Calu3 (cell line): ENCODE measurements around the gene SSBP2. TPM values are rescaled to one million over a fixed set of nuclear protein-coding genes. Genes with fewer than 3 reads are reported as not detected.

Experiments used
- BruUV-seq: library from RNA; stranded (reverse); fragments of 400-500 nt; replicated peaks from 2 replicates; lab custom pipeline; 2021; lab: Mats Ljungman, UMichigan
- CTCF ChIA-PET: fragments of 300-600 bp; sonication (Branson Sonifier 250); formaldehyde crosslinking; loops from one replicate; lab custom pipeline; 2022; ENCODE audit warnings: antibody characterized with exemption; lab: Charles Lee
- DNase-seq: peaks from one replicate; pipeline ENCODE4 v3.0.0; 2022
- H3K27ac Mint-ChIP-seq: one replicate; pipeline ENCODE4 v1.8.0; 2022; ENCODE audit warnings: mixed read lengths; ENCODE audit not compliant: unreplicated experiment
- H3K27me3 Mint-ChIP-seq: one replicate; pipeline ENCODE4 v1.8.0; 2022; ENCODE audit warnings: mixed read lengths; ENCODE audit not compliant: unreplicated experiment
- H3K36me3 Mint-ChIP-seq: one replicate; pipeline ENCODE4 v1.8.0; 2022; ENCODE audit warnings: mild to moderate bottlenecking, moderate library complexity, mixed read lengths; ENCODE audit not compliant: insufficient read depth, unreplicated experiment
- H3K4me1 Mint-ChIP-seq: one replicate; pipeline ENCODE4 v1.8.0; 2022; ENCODE audit warnings: mild to moderate bottlenecking, low read depth, mixed read lengths; ENCODE audit not compliant: unreplicated experiment
- H3K4me3 Mint-ChIP-seq: one replicate; pipeline ENCODE4 v1.8.0; 2022; ENCODE audit warnings: mild to moderate bottlenecking, low read depth, moderate library complexity, mixed read lengths; ENCODE audit not compliant: unreplicated experiment
- H3K9me3 Mint-ChIP-seq: one replicate; pipeline ENCODE4 v1.8.0; 2022; ENCODE audit warnings: low read depth, mixed read lengths; ENCODE audit not compliant: unreplicated experiment
- intact Hi-C: fragments of 100-400 bp; cut with micrococcal nuclease; formaldehyde crosslinking; loops from one replicate; pipeline ENCODE4 v1.10.0; 2022; ENCODE audit not compliant: unreplicated experiment
- total RNA-seq: library from RNA; stranded (reverse); gene quantifications from 2 replicates; pipeline ENCODE4 v1.2.3, GENCODE V29; 2022
- TF ChIP-seq, protein P1 (sequence below): fragments of 200-600 bp; IDR thresholded peaks from one replicate; pipeline ENCODE4 v1.8.0; 2022; ENCODE audit warnings: antibody characterized with exemption; ENCODE audit not compliant: unreplicated experiment

The SSBP2 gene
- total RNA-seq, 1 experiment from 2014 or later: 18.9 TPM

DNA sequence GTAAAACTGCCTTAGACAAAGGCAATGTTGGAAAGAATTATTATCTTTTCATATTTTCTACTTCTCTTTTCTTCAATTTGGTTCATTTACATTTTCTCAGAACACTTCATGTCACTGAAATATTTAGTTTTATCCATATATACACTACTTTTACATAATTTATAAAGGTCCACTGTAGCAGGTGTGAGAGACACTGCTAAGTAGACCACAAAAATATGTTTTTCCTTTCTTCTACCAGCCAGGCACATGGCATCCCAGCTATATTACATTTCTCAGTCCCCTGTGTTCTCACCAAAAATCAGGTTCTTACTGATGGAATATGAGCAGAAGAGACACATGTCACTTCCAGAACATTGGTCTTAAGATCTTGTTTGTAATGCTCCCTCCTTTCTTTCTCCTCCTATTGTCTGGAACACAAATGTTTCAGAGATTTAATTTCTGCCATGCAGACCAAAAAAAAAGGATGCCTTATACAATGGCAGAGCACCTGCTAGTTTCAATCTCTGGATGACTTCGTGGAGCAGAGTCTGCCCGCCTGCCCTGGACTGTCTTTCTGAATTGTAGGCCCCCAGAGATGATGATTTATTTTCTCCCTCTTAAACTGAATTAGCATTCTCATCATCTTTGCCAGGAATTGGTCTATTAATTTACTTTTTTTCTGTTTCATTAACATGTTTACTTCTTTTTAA lies 231.5 kb downstream of the SSBP2 start:
- DNase-seq: no peak
- no peaks in the 10 kb centered on the region for H3K9me3 Mint-ChIP-seq
- H3K4me3 Mint-ChIP-seq: no peak overlapping the region
- H3K27ac Mint-ChIP-seq: no peak overlapping the region
- no TSS peak for BruUV-seq
- H3K4me1 Mint-ChIP-seq: no peaks in the 10 kb centered on the region
- intact Hi-C loops: loop anchor here (5.0 kb wide), 1 partner anchor 108 kb away; no protein-coding TSS in a partner anchor
- CTCF ChIA-PET: interaction anchor here (0.6 kb wide), 1 partner anchor 81 kb away, joined by 3 read pairs; no protein-coding TSS in a partner anchor
- TF ChIP-seq, protein P1, sequence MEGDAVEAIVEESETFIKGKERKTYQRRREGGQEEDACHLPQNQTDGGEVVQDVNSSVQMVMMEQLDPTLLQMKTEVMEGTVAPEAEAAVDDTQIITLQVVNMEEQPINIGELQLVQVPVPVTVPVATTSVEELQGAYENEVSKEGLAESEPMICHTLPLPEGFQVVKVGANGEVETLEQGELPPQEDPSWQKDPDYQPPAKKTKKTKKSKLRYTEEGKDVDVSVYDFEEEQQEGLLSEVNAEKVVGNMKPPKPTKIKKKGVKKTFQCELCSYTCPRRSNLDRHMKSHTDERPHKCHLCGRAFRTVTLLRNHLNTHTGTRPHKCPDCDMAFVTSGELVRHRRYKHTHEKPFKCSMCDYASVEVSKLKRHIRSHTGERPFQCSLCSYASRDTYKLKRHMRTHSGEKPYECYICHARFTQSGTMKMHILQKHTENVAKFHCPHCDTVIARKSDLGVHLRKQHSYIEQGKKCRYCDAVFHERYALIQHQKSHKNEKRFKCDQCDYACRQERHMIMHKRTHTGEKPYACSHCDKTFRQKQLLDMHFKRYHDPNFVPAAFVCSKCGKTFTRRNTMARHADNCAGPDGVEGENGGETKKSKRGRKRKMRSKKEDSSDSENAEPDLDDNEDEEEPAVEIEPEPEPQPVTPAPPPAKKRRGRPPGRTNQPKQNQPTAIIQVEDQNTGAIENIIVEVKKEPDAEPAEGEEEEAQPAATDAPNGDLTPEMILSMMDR: no peak
- H3K36me3 Mint-ChIP-seq: no peaks in the 10 kb centered on the region
- H3K27me3 Mint-ChIP-seq: no peaks in the 10 kb centered on the region

- Mint-ChIP-seq H3K27ac (no peak overlapping the region), H3K9me3 (no peaks in the 10 kb centered on the region)
- BruUV-seq: no TSS peak
These were observed 233.4 kb downstream of the SSBP2 start for GRCh38 chr5:81517462-81517861.

DNA sequence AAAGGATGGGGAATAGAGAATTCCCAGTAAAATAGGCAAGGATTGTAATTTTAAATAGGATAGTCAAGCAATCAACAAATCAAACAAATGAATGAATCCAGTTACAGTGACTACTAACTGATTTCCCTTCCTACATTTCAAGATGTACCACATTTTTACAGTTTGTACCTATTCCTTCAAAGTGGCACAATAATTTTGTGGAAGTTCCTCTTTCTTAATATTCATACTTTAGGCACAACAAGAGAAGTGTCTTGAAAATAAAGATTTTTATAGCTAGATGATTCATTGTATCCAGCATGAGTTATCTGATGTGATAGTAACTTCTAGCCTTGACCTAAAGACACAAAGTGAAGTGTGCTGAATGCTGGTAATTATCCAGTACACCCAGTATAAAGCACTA lies 234.8 kb downstream of the SSBP2 start:
- no TSS peak for BruUV-seq
- no peaks in the 10 kb centered on the region for H3K27me3 Mint-ChIP-seq
- no peak for DNase-seq
- H3K4me1 Mint-ChIP-seq: no peaks in the 10 kb centered on the region
- CTCF ChIA-PET: no interaction called here
- H3K4me3 Mint-ChIP-seq: no peak overlapping the region
- TF ChIP-seq, protein P1: no peak
- no peak overlapping the region for H3K27ac Mint-ChIP-seq
- intact Hi-C loops: loop anchor here (5.0 kb wide), 1 partner anchor 111 kb away; no protein-coding TSS in a partner anchor
- H3K9me3 Mint-ChIP-seq: no peaks in the 10 kb centered on the region
- no peaks in the 10 kb centered on the region for H3K36me3 Mint-ChIP-seq

More at GRCh38 chr5:81517462-81517861, 233.4 kb downstream of the SSBP2 start:
- intact Hi-C loops: loop anchor here (5.0 kb wide), 1 partner anchor 110 kb away; no protein-coding TSS in a partner anchor
- TF ChIP-seq, protein P1: no peak
- Mint-ChIP-seq H3K36me3 (no peaks in the 10 kb centered on the region), H3K4me1 (no peaks in the 10 kb centered on the region), H3K4me3 (no peak overlapping the region), H3K27me3 (no peaks in the 10 kb centered on the region)
- DNase-seq: no peak
- CTCF ChIA-PET: no interaction called here

- H3K9me3 Mint-ChIP-seq: no peaks in the 10 kb centered on the region
- H3K27ac Mint-ChIP-seq: no peak overlapping the region
- no peaks in the 10 kb centered on the region for H3K27me3 Mint-ChIP-seq
- BruUV-seq: no TSS peak
- CTCF ChIA-PET: no interaction called here
- no peaks in the 10 kb centered on the region for H3K4me1 Mint-ChIP-seq
- H3K36me3 Mint-ChIP-seq: no peaks in the 10 kb centered on the region
- H3K4me3 Mint-ChIP-seq: no peak overlapping the region
- intact Hi-C loops: loop anchor here (2.0 kb wide), 1 partner anchor 235 kb away; no protein-coding TSS in a partner anchor
- no peak for DNase-seq
- TF ChIP-seq, protein P1: no peak
These were observed 236.9 kb downstream of the SSBP2 start for GRCh38 chr5:81513982-81514381.
